HCT116 (cell line): Measurements from ENCODE around the gene TTLL5. TPM values are rescaled to one million over a fixed set of nuclear protein-coding genes. Genes with fewer than 3 reads are reported as not detected.

Experiments
- ATAC-seq: fragments of 200-7000 bp; cut with Tn5 transposase; 2 replicates; pipeline ENCODE4 v1.9.1; 2020; ENCODE audit warnings: mild to moderate bottlenecking, moderate library complexity
- BruUV-seq: library from RNA; stranded (reverse); fragments of 400-500 nt; replicated peaks from 2 replicates; lab custom pipeline; 2021; lab: Mats Ljungman, UMichigan
- CTCF ChIA-PET: fragments of 300-600 bp; sonication (Branson Sonifier 250); formaldehyde crosslinking; loops from one replicate; lab custom pipeline; 2021; ENCODE audit warnings: antibody characterized with exemption; lab: Charles Lee
- POLR2A ChIA-PET: fragments of 300-600, 350-600 bp; sonication (Branson Sonifier 250); formaldehyde crosslinking; loops from one replicate; lab custom pipeline; 2021; ENCODE audit warnings: antibody characterized with exemption; lab: Charles Lee
- RAD21 ChIA-PET, 2 experiments: fragments of 300-600 bp; sonication (Branson Sonifier 250); formaldehyde crosslinking; loops; one replicate each; lab custom pipeline; 2023; ENCODE audit warnings: low total read pairs in 2 of 2; ENCODE audit not compliant: uncharacterized antibody in 2 of 2, unreplicated experiment in 2 of 2, low non-redundant PET in 1 of 2; lab: Charles Lee
- DNase-seq: peaks from one replicate; pipeline ENCODE4 v3.0.0-alpha.2; 2010; ENCODE audit warnings: low read depth, low spot score
- H2AFZ ChIP-seq: fragments of 200-600 bp; shearing (Covaris generic), sonication (generic); 2 replicates; pipeline ENCODE4 v1.6.1; 2017; ENCODE audit warnings: low read depth, mixed run types, mixed read lengths, antibody characterized with exemption, low read length; ENCODE audit not compliant: poor library complexity, severe bottlenecking
- H3K27ac ChIP-seq: 2 replicates; pipeline ENCODE4 v1.5.1; 2012; ENCODE audit warnings: low read depth, low read length
- H3K27me3 ChIP-seq: fragments of 200-600 bp; sonication (generic); 2 replicates; pipeline ENCODE4 v1.6.1; 2016; ENCODE audit warnings: mixed run types, low read length, mixed read lengths; ENCODE audit not compliant: insufficient read depth
- H3K36me3 ChIP-seq, 2 experiments: fragments of 200-500 bp in 1 of 2; fragments of 200-600 bp in 1 of 2; sonication (Bioruptor generic) in 1 of 2; sonication (generic) in 1 of 2; 2 replicates each; pipeline versions ENCODE4 v1.5.1 to v1.6.1; 2014 to 2016; ENCODE audit warnings: low read length in 2 of 2, inconsistent platforms in 1 of 2, mixed read lengths in 1 of 2, mixed run types in 1 of 2; ENCODE audit not compliant: insufficient read depth in 2 of 2, control insufficient read depth in 1 of 2
- H3K4me1 ChIP-seq, 2 experiments: fragments of 200-600 bp in 1 of 2; sonication (generic) in 1 of 2; 2 replicates each; pipeline versions ENCODE4 v1.5.1 to v1.6.1; 2012 to 2017; ENCODE audit warnings: low read length in 2 of 2, inconsistent platforms in 1 of 2, mild to moderate bottlenecking in 1 of 2, mixed read lengths in 1 of 2, mixed run types in 1 of 2, moderate library complexity in 1 of 2; ENCODE audit not compliant: insufficient read depth in 2 of 2, control insufficient read depth in 1 of 2
- H3K4me2 ChIP-seq: fragments of 200-600 bp; sonication (generic); 2 replicates; pipeline ENCODE4 v1.6.1; 2017; ENCODE audit warnings: mixed run types, low read length, mixed read lengths
- H3K4me3 ChIP-seq, 2 experiments: fragments of 200-600 bp in 1 of 2; sonication (generic) in 1 of 2; replicated peaks in 1 of 2; 2 replicates each; pipeline ENCODE4 v1.5.1; 2011 to 2016; ENCODE audit warnings: low read length in 2 of 2, control low read depth in 1 of 2, low read depth in 1 of 2, mild to moderate bottlenecking in 1 of 2, mixed read lengths in 1 of 2, mixed run types in 1 of 2
- H3K79me2 ChIP-seq: fragments of 200-600 bp; sonication (generic); 2 replicates; pipeline ENCODE4 v1.6.1; 2017; ENCODE audit warnings: mild to moderate bottlenecking, mixed run types, low read length, moderate library complexity, mixed read lengths; ENCODE audit not compliant: insufficient read depth
- H3K9ac ChIP-seq: fragments of 200-600 bp; sonication (generic); 2 replicates; pipeline ENCODE4 v1.6.1; 2016; ENCODE audit warnings: low read length, mixed read lengths
- H3K9me2 ChIP-seq: fragments of 200-600 bp; sonication (generic), shearing (Covaris generic); 2 replicates; pipeline ENCODE4 v1.6.1; 2017; ENCODE audit warnings: mixed run types, mild to moderate bottlenecking, moderate library complexity; ENCODE audit not compliant: insufficient read depth
- H3K9me3 ChIP-seq, 2 experiments: fragments of 200-500 bp in 1 of 2; fragments of 200-600 bp in 1 of 2; sonication (Bioruptor generic) in 1 of 2; sonication (generic) in 1 of 2; 2 replicates each; pipeline ENCODE4 v1.6.1; 2014 to 2017; ENCODE audit warnings: low read length in 2 of 2, mixed read lengths in 2 of 2, inconsistent platforms in 1 of 2, low read depth in 1 of 2, mild to moderate bottlenecking in 1 of 2, mixed run types in 1 of 2, moderate library complexity in 1 of 2; ENCODE audit not compliant: control insufficient read depth in 1 of 2, insufficient read depth in 1 of 2
- H4K20me1 ChIP-seq: fragments of 200-600 bp; sonication (generic), shearing (Covaris generic); 2 replicates; pipeline ENCODE4 v1.6.1; 2017; ENCODE audit warnings: mixed run types, mild to moderate bottlenecking, moderate library complexity; ENCODE audit not compliant: insufficient read depth
- CEBPB ChIP-seq: IDR thresholded peaks from 2 replicates; pipeline ENCODE4 v1.6.1; 2012; ENCODE audit warnings: low read depth
- EGR1 ChIP-seq: IDR thresholded peaks from 2 replicates; pipeline ENCODE4 v1.6.1; 2012; ENCODE audit warnings: low read depth
- EZH2 ChIP-seq: fragments of 200-600 bp; sonication (generic); IDR thresholded peaks from 2 replicates; pipeline ENCODE4 v1.6.1; 2017; ENCODE audit warnings: antibody characterized with exemption, mixed run types
- EZH2phosphoT487 ChIP-seq: fragments of 200-600 bp; IDR thresholded peaks from 2 replicates; pipeline ENCODE4 v1.6.1; 2018; ENCODE audit warnings: antibody characterized with exemption, borderline replicate concordance
- JUND ChIP-seq: IDR thresholded peaks from 2 replicates; pipeline ENCODE4 v1.6.1; 2012
- POLR2A ChIP-seq: IDR thresholded peaks from 2 replicates; pipeline ENCODE4 v1.7.0; 2011; ENCODE audit warnings: borderline replicate concordance; ENCODE audit not compliant: insufficient read depth, insufficient read length; ENCODE audit errors: extremely low read depth
- RAD21 ChIP-seq: IDR thresholded peaks from 2 replicates; pipeline ENCODE4 v1.6.1; 2012; ENCODE audit warnings: low read depth, mild to moderate bottlenecking
- SIN3A ChIP-seq: IDR thresholded peaks from 2 replicates; pipeline ENCODE4 v1.6.1; 2012; ENCODE audit warnings: low read depth
- SP1 ChIP-seq: IDR thresholded peaks from 2 replicates; pipeline ENCODE4 v1.6.1; 2012; ENCODE audit warnings: low read depth
- SRF ChIP-seq: IDR thresholded peaks from 2 replicates; pipeline ENCODE4 v1.6.1; 2012; ENCODE audit warnings: low read depth
- TCF7L2 ChIP-seq: IDR thresholded peaks from 2 replicates; pipeline ENCODE4 v1.7.0; 2011; ENCODE audit warnings: borderline replicate concordance, inconsistent platforms; ENCODE audit not compliant: insufficient read depth, insufficient read length; ENCODE audit errors: extremely low read depth
- YY1 ChIP-seq: IDR thresholded peaks from 2 replicates; pipeline ENCODE4 v1.6.1; 2011; ENCODE audit warnings: low read length, low read depth, moderate library complexity, mild to moderate bottlenecking; ENCODE audit not compliant: insufficient replicate concordance; ENCODE audit errors: extremely low read depth
- ZFX ChIP-seq: fragments of 450-650 bp; IDR thresholded peaks from 2 replicates; pipeline ENCODE4 v1.6.1; 2017
- intact Hi-C: fragments of 100-400 bp; cut with micrococcal nuclease; formaldehyde crosslinking; loops from 2 replicates; pipeline ENCODE4 v1.10.0; 2022
- total RNA-seq: library from RNA; stranded (reverse); gene quantifications from one replicate; pipeline ENCODE4 v1.2.1, GENCODE V29; 2021; ENCODE audit not compliant: unreplicated experiment
- TF ChIP-seq, protein P1 (sequence below), 3 experiments: fragments of 200-600 bp in 1 of 3; sonication (generic) in 1 of 3; IDR thresholded peaks in 2 of 3; conservative IDR thresholded peaks in 1 of 3; 2 replicates each; pipeline ENCODE4 v1.5.1; 2012 to 2017; ENCODE audit warnings: low read depth in 2 of 3, low read length in 2 of 3, antibody characterized with exemption in 1 of 3, borderline replicate concordance in 1 of 3, control low read depth in 1 of 3, mild to moderate bottlenecking in 1 of 3, mixed read lengths in 1 of 3, mixed run types in 1 of 3, moderate library complexity in 1 of 3; ENCODE audit not compliant: insufficient read depth in 1 of 3
- TF ChIP-seq, protein P2 (sequence below): IDR thresholded peaks from 2 replicates; pipeline ENCODE4 v1.6.1; 2011; ENCODE audit warnings: mild to moderate bottlenecking, low read length, moderate library complexity; ENCODE audit not compliant: insufficient replicate concordance; ENCODE audit errors: extremely low read depth
- TF ChIP-seq, protein P3 (sequence below): IDR thresholded peaks from 2 replicates; pipeline ENCODE4 v1.6.1; 2012

The TTLL5 gene
- total RNA-seq, 1 experiment from 2014 or later: 26.2 TPM

DNA sequence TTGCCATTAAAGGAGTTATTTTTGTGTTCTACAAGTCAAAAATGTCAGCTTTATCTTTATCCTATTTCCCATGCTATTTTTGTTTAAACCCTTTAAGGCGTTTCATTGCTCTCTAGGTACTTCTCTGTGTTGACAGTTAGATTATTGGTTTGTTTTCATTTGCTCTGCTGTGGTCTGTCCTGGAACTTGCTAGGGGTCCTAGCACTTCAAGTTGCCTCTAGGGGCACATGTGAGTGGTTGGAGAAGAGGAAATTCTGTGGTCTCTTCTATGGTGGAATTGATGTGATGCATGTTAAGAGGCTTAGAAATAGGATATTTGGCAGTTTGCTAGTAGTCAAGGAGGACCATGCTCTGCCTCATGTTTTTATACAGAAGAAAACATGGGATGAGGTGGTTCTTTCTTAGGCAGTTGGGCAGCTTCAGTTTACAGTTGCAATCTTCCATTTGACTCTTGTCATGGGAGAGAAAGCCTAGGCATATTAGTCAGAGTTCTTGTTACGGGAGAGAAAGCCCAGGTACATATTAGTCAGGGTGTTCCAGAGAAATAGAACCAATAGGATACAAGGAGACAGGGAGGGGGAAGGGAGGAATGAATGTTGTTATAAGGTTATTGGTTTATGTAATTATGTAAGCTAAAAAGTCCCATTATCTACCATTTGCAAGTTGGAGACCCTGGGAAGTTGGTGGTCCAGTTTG, 14.4 kb downstream of the TTLL5 start:
- ChIA-PET CTCF (interaction anchor here (0.9 to 1.3 kb wide), 3 partner anchors 21 to 231 kb away, joined by 3 to 4 read pairs (median 3); no protein-coding TSS in a partner anchor), RAD21 (no interaction called here), POLR2A (no interaction called here)
- intact Hi-C loops: no loop called here
- H4K20me1 ChIP-seq: no peaks in the 10 kb centered on the region
- H3K9ac ChIP-seq: no peak overlapping the region
- no peak overlapping the region for H3K27ac ChIP-seq
- TF ChIP-seq EGR1: no peak
- TF ChIP-seq, protein P1, sequence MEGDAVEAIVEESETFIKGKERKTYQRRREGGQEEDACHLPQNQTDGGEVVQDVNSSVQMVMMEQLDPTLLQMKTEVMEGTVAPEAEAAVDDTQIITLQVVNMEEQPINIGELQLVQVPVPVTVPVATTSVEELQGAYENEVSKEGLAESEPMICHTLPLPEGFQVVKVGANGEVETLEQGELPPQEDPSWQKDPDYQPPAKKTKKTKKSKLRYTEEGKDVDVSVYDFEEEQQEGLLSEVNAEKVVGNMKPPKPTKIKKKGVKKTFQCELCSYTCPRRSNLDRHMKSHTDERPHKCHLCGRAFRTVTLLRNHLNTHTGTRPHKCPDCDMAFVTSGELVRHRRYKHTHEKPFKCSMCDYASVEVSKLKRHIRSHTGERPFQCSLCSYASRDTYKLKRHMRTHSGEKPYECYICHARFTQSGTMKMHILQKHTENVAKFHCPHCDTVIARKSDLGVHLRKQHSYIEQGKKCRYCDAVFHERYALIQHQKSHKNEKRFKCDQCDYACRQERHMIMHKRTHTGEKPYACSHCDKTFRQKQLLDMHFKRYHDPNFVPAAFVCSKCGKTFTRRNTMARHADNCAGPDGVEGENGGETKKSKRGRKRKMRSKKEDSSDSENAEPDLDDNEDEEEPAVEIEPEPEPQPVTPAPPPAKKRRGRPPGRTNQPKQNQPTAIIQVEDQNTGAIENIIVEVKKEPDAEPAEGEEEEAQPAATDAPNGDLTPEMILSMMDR (IDR thresholded peaks at IDR 0.05 in 2 of 3, conservative IDR thresholded peaks at IDR 0.05 in 1 of 3; ENCODE audit: borderline replicate concordance in 1 of 3, insufficient read depth in 1 of 3, low read depth in 2 of 3, low read length in 2 of 3): peak in 2 of 3 experiments; percentile 24 to 39; a peak in 3 of 6 replicates
- H3K79me2 ChIP-seq: peaks cover 13% of the 10 kb centered on the region
- no peak overlapping the region for H2AFZ ChIP-seq
- H3K36me3 ChIP-seq: peaks cover 0 to 4% of the 10 kb centered on the region in 2 experiments; a peak in 2 of 4 replicates
- no peaks in the 10 kb centered on the region for H3K9me3 ChIP-seq
- BruUV-seq: no TSS peak
- H3K4me1 ChIP-seq: no peaks in the 10 kb centered on the region
- no peak overlapping the region for H3K4me3 ChIP-seq
- H3K4me2 ChIP-seq: no peak overlapping the region
- ATAC-seq (peak; percentile 67), DNase-seq (no peak)
- no peaks in the 10 kb centered on the region for H3K9me2 ChIP-seq
- H3K27me3 ChIP-seq: no peaks in the 10 kb centered on the region

DNA sequence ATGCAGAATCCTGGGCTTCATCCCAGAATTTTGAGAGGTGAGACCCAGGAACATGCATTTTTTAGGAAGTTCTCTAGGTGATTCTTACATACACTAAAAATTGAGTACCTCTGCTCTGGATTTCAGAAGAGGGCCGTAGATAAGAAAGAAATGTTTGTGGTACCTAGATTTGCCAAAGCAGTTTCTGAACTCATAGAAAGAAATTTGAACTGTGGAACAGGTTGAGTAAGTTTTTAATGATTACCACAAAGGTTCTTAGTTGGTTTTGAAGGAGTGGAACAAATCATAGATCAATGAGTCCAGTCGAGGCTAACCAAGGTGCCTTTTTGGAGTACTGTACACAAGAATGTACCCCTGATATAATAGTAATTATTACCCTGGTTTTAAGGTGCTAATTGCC, 24.9 kb downstream of the TTLL5 start:
- H3K9me3 ChIP-seq: no peaks in the 10 kb centered on the region
- H2AFZ ChIP-seq: no peak overlapping the region
- ATAC-seq (no peak), DNase-seq (no peak)
- H3K27me3 ChIP-seq: no peaks in the 10 kb centered on the region
- CTCF ChIA-PET: interaction anchor here (0.9 kb wide), 1 partner anchor 23 kb away, joined by 3 read pairs; no protein-coding TSS in a partner anchor
- RAD21 ChIA-PET: no interaction called here
- TF ChIP-seq EZH2 (no peak), CEBPB (no peak), YY1 (no peak), SRF (no peak), ZFX (no peak), EZH2phosphoT487 (no peak), POLR2A (no peak), JUND (no peak), SP1 (no peak), TCF7L2 (no peak), EGR1 (no peak), SIN3A (no peak), RAD21 (no peak)
- TF ChIP-seq, protein P2, sequence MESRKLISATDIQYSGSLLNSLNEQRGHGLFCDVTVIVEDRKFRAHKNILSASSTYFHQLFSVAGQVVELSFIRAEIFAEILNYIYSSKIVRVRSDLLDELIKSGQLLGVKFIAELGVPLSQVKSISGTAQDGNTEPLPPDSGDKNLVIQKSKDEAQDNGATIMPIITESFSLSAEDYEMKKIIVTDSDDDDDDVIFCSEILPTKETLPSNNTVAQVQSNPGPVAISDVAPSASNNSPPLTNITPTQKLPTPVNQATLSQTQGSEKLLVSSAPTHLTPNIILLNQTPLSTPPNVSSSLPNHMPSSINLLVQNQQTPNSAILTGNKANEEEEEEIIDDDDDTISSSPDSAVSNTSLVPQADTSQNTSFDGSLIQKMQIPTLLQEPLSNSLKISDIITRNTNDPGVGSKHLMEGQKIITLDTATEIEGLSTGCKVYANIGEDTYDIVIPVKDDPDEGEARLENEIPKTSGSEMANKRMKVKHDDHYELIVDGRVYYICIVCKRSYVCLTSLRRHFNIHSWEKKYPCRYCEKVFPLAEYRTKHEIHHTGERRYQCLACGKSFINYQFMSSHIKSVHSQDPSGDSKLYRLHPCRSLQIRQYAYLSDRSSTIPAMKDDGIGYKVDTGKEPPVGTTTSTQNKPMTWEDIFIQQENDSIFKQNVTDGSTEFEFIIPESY: no peak
- TF ChIP-seq, protein P3, sequence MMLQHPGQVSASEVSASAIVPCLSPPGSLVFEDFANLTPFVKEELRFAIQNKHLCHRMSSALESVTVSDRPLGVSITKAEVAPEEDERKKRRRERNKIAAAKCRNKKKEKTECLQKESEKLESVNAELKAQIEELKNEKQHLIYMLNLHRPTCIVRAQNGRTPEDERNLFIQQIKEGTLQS: no peak
- BruUV-seq: no TSS peak
- H3K79me2 ChIP-seq: no peaks in the 10 kb centered on the region
- H3K4me2 ChIP-seq: no peak overlapping the region
- H3K4me3 ChIP-seq: no peak overlapping the region
- no peak overlapping the region for H3K9ac ChIP-seq
- peaks cover 5 to 21% of the 10 kb centered on the region in 2 experiments; a peak in 3 of 4 replicates for H3K36me3 ChIP-seq
- H3K9me2 ChIP-seq: no peaks in the 10 kb centered on the region
- no peaks in the 10 kb centered on the region for H4K20me1 ChIP-seq
- intact Hi-C loops: no loop called here
- no peaks in the 10 kb centered on the region for H3K4me1 ChIP-seq
- POLR2A ChIA-PET: no interaction called here
- no peak overlapping the region for H3K27ac ChIP-seq
